ENCODE measurements around the gene HOXD4.

GRCh38 chr2:176132205-176133171 lies 18.9 kb upstream of the HOXD4 start:
- TF ChIP-seq REST (IDR thresholded peaks at IDR 0.05; ENCODE audit: insufficient read depth in 1 of 2, low read depth in 2 of 2, low read length in 2 of 2) (no peak), TAF1 (IDR thresholded peaks at IDR 0.05; ENCODE audit: borderline replicate concordance, insufficient read depth, low read length) (no peak), POLR2AphosphoS5 (IDR thresholded peaks at IDR 0.05; ENCODE audit: low read depth, low read length) (no peak), SIN3A (IDR thresholded peaks at IDR 0.05; ENCODE audit: borderline replicate concordance, insufficient read depth, low read length) (no peak)
